Mucosa of stomach (tissue), 1 donor: Measurements from ENCODE around the gene CTSA.

ENCODE experiments used
- H3K27me3 ChIP-seq: one replicate; pipeline ENCODE4 v1.7.0; 2013; ENCODE audit warnings: mild to moderate bottlenecking, low read length; ENCODE audit not compliant: control insufficient read depth, insufficient read depth
- H3K36me3 ChIP-seq: one replicate; pipeline ENCODE4 v1.7.0; 2013; ENCODE audit warnings: low read length; ENCODE audit not compliant: control insufficient read depth, insufficient read depth
- H3K4me1 ChIP-seq: one replicate; pipeline ENCODE4 v1.7.0; 2013; ENCODE audit warnings: mild to moderate bottlenecking, low read length; ENCODE audit not compliant: control insufficient read depth, insufficient read depth
- H3K4me3 ChIP-seq: one replicate; pipeline ENCODE4 v1.7.0; 2013; ENCODE audit warnings: low read length
- H3K9ac ChIP-seq: one replicate; pipeline ENCODE4 v1.7.0; 2013; ENCODE audit warnings: mild to moderate bottlenecking, low read length, moderate library complexity
- H3K9me3 ChIP-seq: one replicate; pipeline ENCODE4 v1.7.0; 2013; ENCODE audit warnings: mild to moderate bottlenecking, low read length, moderate library complexity; ENCODE audit not compliant: control insufficient read depth
- donor health status: Pancreatic carcinoma.

CTSA gene

GRCh38 chr20:45890985-45891983 is at the start of gene CTSA, which contains the start of gene NEURL2:
TSS of gene CTSA (plus strand) at chr20:45891335. CDS start at chr20:45891569, 234 bp downstream.
TSS of gene NEURL2 (minus strand) at chr20:45891208. CDS start at chr20:45890991, 217 bp downstream.
- Histone ChIP-seq H3K27me3 (no peaks in the 10 kb centered on the region), H3K9me3 (no peaks in the 10 kb centered on the region), H3K4me3 (peak within 1 kb of the TSS; percentile 68), H3K9ac (peak within 1 kb of the TSS; percentile 70), H3K4me1 (peaks cover 12% of the 10 kb centered on the region), H3K36me3 (peaks cover 8% of the 10 kb centered on the region)

GRCh38 chr20:45841407-45842129 is 49.6 kb upstream of the CTSA start:
- Histone ChIP-seq H3K4me3 (no peak overlapping the region), H3K4me1 (peaks cover 5% of the 10 kb centered on the region), H3K9me3 (no peaks in the 10 kb centered on the region), H3K36me3 (peaks cover 26% of the 10 kb centered on the region), H3K27me3 (no peaks in the 10 kb centered on the region), H3K9ac (no peak overlapping the region)

GRCh38 chr20:45842169-45842812 is 48.8 kb upstream of the CTSA start:
- no peaks in the 10 kb centered on the region for H3K27me3 ChIP-seq
- no peak overlapping the region for H3K9ac ChIP-seq
- H3K9me3 ChIP-seq, result no peaks in the 10 kb centered on the region
- H3K4me1 ChIP-seq, result peaks cover 5% of the 10 kb centered on the region
- H3K36me3 ChIP-seq, result peaks cover 26% of the 10 kb centered on the region
- no peak overlapping the region for H3K4me3 ChIP-seq

GRCh38 chr20:45843506-45843905 is 47.6 kb upstream of the CTSA start:
- H3K4me3 ChIP-seq, result no peak overlapping the region
- peaks cover 26% of the 10 kb centered on the region for H3K36me3 ChIP-seq
- no peaks in the 10 kb centered on the region for H3K27me3 ChIP-seq
- H3K9me3 ChIP-seq, result no peaks in the 10 kb centered on the region
- H3K4me1 ChIP-seq, result peaks cover 5% of the 10 kb centered on the region
- H3K9ac ChIP-seq, result no peak overlapping the region

- no peaks in the 10 kb centered on the region for H3K9me3 ChIP-seq
- no peak overlapping the region for H3K4me3 ChIP-seq
- H3K27me3 ChIP-seq, result no peaks in the 10 kb centered on the region
- H3K9ac ChIP-seq, result no peak overlapping the region
- H3K4me1 ChIP-seq, result peaks cover 5% of the 10 kb centered on the region
- peaks cover 26% of the 10 kb centered on the region for H3K36me3 ChIP-seq
Observed at GRCh38 chr20:45845452-45845851, 45.7 kb upstream of the CTSA start.

- Histone ChIP-seq H3K9ac (no peak overlapping the region), H3K36me3 (peaks cover 11% of the 10 kb centered on the region), H3K9me3 (no peaks in the 10 kb centered on the region), H3K4me3 (no peak overlapping the region), H3K4me1 (peaks cover 4% of the 10 kb centered on the region), H3K27me3 (no peaks in the 10 kb centered on the region)
Observed at GRCh38 chr20:45848421-45848820, 42.7 kb upstream of the CTSA start.

GRCh38 chr20:45848969-45849582 is 42.1 kb upstream of the CTSA start:
- Histone ChIP-seq H3K9ac (no peak overlapping the region), H3K36me3 (peaks cover 4% of the 10 kb centered on the region), H3K27me3 (no peaks in the 10 kb centered on the region), H3K9me3 (no peaks in the 10 kb centered on the region), H3K4me1 (peaks cover 4% of the 10 kb centered on the region), H3K4me3 (no peak overlapping the region)

GRCh38 chr20:45850238-45850637 is 40.9 kb upstream of the CTSA start:
- H3K9ac ChIP-seq, result no peak overlapping the region
- H3K36me3 ChIP-seq, result no peaks in the 10 kb centered on the region
- H3K9me3 ChIP-seq, result no peaks in the 10 kb centered on the region
- no peak overlapping the region for H3K4me3 ChIP-seq
- no peaks in the 10 kb centered on the region for H3K27me3 ChIP-seq
- H3K4me1 ChIP-seq, result peaks cover 4% of the 10 kb centered on the region

GRCh38 chr20:45850926-45851325 is 40.2 kb upstream of the CTSA start:
- Histone ChIP-seq H3K4me3 (no peak overlapping the region), H3K9ac (no peak overlapping the region), H3K4me1 (peaks cover 8% of the 10 kb centered on the region), H3K27me3 (no peaks in the 10 kb centered on the region), H3K36me3 (no peaks in the 10 kb centered on the region), H3K9me3 (no peaks in the 10 kb centered on the region)

GRCh38 chr20:45851501-45851900 is 39.6 kb upstream of the CTSA start:
- H3K36me3 ChIP-seq, result no peaks in the 10 kb centered on the region
- H3K27me3 ChIP-seq, result no peaks in the 10 kb centered on the region
- H3K4me3 ChIP-seq, result no peak overlapping the region
- no peak overlapping the region for H3K9ac ChIP-seq
- H3K9me3 ChIP-seq, result no peaks in the 10 kb centered on the region
- peaks cover 13% of the 10 kb centered on the region for H3K4me1 ChIP-seq

GRCh38 chr20:45852326-45852725 is 38.8 kb upstream of the CTSA start:
- no peak overlapping the region for H3K9ac ChIP-seq
- no peak overlapping the region for H3K4me3 ChIP-seq
- H3K9me3 ChIP-seq, result no peaks in the 10 kb centered on the region
- H3K4me1 ChIP-seq, result peaks cover 13% of the 10 kb centered on the region
- no peaks in the 10 kb centered on the region for H3K27me3 ChIP-seq
- H3K36me3 ChIP-seq, result no peaks in the 10 kb centered on the region
